ENCODE data around the gene AURKA. TPM values are rescaled to one million over a fixed set of nuclear protein-coding genes. Genes with fewer than 3 reads are reported as not detected.
A peak's percentile ranks its signal among the peaks of the same experiment; 100 is the strongest.

The AURKA gene
- total RNA-seq, 1 experiment from 2014 or later, result 115 TPM

DNA sequence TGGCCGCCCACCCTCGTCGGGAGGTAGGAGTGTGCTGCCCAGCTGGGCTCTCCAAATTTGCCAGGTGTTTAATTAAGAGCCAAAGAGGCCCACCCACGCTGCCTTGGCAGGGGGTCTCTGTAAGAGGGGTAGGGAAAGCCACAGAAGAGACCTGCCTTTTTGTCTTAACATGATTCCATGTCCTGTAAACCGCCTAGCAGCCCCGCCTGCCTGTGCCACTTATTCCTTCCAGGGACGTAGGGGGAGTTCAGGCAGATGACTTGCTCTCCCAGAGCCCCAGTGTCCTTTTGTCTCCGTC is 31.2 kb downstream of the AURKA start:
- intact Hi-C loops (cut with micrococcal nuclease; ENCODE audit: unreplicated experiment) (no loop called here), in situ Hi-C loops (cut with HindIII; ENCODE audit: low pct_unique_long_range_greater_than_20kb, low sequenced_read_pairs) (no loop called here)
- H3K36me3 ChIP-seq (ENCODE audit: control insufficient read depth, insufficient read depth, low read length), result no peaks in the 10 kb centered on the region
- peaks cover under 1% of the 10 kb centered on the region for H3K27me3 ChIP-seq (ENCODE audit: control insufficient read depth, insufficient read depth, low read length)
- H3K4me3 ChIP-seq (ENCODE audit: low read depth in 2 of 2, low read length in 2 of 2), result no peak overlapping the region
- BruUV-seq (replicated peaks), result no TSS peak
- DNase-seq (ENCODE audit: low read depth, low spot score), result no peak
- ChIA-PET CTCF (no interaction called here), POLR2A (no interaction called here)
- TF ChIP-seq REST (IDR thresholded peaks at IDR 0.05; ENCODE audit: insufficient read depth in 1 of 2, low read depth in 2 of 2, low read length in 1 of 2) (no peak), TCF7L2 (IDR thresholded peaks at IDR 0.05; ENCODE audit: low read depth, low read length) (no peak), POLR2AphosphoS5 (IDR thresholded peaks at IDR 0.05; ENCODE audit: low read depth, low read length) (no peak), SIN3A (IDR thresholded peaks at IDR 0.05; ENCODE audit: borderline replicate concordance, insufficient read depth, low read depth, low read length) (no peak)
- TF ChIP-seq, protein P1, sequence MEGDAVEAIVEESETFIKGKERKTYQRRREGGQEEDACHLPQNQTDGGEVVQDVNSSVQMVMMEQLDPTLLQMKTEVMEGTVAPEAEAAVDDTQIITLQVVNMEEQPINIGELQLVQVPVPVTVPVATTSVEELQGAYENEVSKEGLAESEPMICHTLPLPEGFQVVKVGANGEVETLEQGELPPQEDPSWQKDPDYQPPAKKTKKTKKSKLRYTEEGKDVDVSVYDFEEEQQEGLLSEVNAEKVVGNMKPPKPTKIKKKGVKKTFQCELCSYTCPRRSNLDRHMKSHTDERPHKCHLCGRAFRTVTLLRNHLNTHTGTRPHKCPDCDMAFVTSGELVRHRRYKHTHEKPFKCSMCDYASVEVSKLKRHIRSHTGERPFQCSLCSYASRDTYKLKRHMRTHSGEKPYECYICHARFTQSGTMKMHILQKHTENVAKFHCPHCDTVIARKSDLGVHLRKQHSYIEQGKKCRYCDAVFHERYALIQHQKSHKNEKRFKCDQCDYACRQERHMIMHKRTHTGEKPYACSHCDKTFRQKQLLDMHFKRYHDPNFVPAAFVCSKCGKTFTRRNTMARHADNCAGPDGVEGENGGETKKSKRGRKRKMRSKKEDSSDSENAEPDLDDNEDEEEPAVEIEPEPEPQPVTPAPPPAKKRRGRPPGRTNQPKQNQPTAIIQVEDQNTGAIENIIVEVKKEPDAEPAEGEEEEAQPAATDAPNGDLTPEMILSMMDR (IDR thresholded peaks at IDR 0.05), result no peak
- no peak for ATAC-seq
- peaks cover 3% of the 10 kb centered on the region for H3K4me1 ChIP-seq (ENCODE audit: control insufficient read depth, insufficient read depth, low read length)
- H3K9me3 ChIP-seq (ENCODE audit: control insufficient read depth, insufficient read depth, low read depth, low read length), result no peaks in the 10 kb centered on the region
- H3K27ac ChIP-seq (ENCODE audit: low read length), result no peak overlapping the region

- TF ChIP-seq POLR2AphosphoS5 (IDR thresholded peaks at IDR 0.05; ENCODE audit: low read depth, low read length) (no peak), REST (IDR thresholded peaks at IDR 0.05; ENCODE audit: insufficient read depth in 1 of 2, low read depth in 2 of 2, low read length in 1 of 2) (no peak), TCF7L2 (IDR thresholded peaks at IDR 0.05; ENCODE audit: low read depth, low read length) (no peak), SIN3A (IDR thresholded peaks at IDR 0.05; ENCODE audit: borderline replicate concordance, insufficient read depth, low read depth, low read length) (no peak)
- TF ChIP-seq, protein P1 (IDR thresholded peaks at IDR 0.05), result no peak
- Histone ChIP-seq H3K4me3 (ENCODE audit: low read depth in 2 of 2, low read length in 2 of 2) (peak overlapping the region in 1 of 2 experiments; percentile 72; a peak in 1 of 4 replicates), H3K9me3 (ENCODE audit: control insufficient read depth, insufficient read depth, low read depth, low read length) (no peaks in the 10 kb centered on the region), H3K36me3 (ENCODE audit: control insufficient read depth, insufficient read depth, low read length) (no peaks in the 10 kb centered on the region), H3K4me1 (ENCODE audit: control insufficient read depth, insufficient read depth, low read length) (peaks cover 3% of the 10 kb centered on the region), H3K27ac (ENCODE audit: low read length) (no peak overlapping the region), H3K27me3 (ENCODE audit: control insufficient read depth, insufficient read depth, low read length) (peaks cover 3% of the 10 kb centered on the region)
- ATAC-seq, result no peak
- POLR2A ChIA-PET, result no interaction called here
- BruUV-seq (replicated peaks), result no TSS peak
- in situ Hi-C loops (cut with HindIII; ENCODE audit: low pct_unique_long_range_greater_than_20kb, low sequenced_read_pairs) (no loop called here), intact Hi-C loops (cut with micrococcal nuclease; ENCODE audit: unreplicated experiment) (no loop called here)
- CTCF ChIA-PET, result no interaction called here
- no peak for DNase-seq (ENCODE audit: low read depth, low spot score)
Observed at GRCh38 chr20:56360133-56360907, 31.7 kb downstream of the AURKA start.

Measured in Panc1 (cell line).